Stimulated activated CD4-positive, alpha-beta T cell treated with anti-CD3 and anti-CD28 coated beads, Interleukin-12 subunit alpha, Interleukin-12 subunit beta, amount 100 ng/mL, for 4 hours (primary cell): ENCODE data around the gene CRACR2A.

Experiments
- DNase-seq: peaks from one replicate; pipeline ENCODE4 v3.0.0-alpha.2; 2020

CRACR2A gene

DNA sequence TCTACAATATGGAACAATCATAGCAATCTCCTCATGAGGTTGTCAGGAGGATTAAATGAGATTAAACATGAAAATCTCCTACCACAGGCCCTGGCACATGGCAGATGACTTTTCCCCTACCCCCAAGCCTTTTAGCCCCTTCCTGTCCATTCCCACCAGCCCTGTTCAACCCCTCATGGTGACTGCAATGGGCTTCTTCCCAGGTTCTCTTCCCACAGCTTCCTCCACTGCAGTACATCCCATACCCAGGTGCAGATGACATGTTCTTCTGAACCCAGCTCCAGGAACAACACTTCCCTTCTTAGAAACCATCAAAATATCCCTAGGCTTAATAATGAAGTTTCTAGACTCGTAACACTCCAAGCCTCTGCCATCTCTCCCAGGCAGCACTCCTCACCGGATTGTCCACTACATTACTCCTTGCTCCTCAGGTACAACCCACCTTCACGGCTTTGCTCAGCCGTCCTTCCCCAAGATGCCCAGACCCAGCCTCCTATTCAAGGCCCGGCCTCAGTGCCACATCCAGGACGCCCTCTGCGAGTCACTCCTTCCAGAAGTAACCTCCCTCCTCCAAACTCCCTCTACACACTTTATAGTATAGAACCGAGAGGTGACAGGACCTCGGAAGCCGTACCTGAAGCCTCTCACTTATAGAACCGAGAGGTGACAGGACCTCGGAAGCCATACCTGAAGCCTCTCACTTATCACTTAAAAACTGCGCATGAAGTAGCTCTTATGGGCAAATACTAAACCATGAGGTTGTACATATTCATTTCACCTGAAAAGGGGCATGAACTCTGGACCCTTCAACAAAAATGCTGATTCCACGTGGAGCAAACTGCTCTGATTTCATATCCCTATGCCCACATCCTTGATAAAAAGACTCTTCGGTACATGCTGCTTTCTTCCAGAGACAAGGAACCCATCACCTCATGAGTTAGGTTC lies 1.5 kb downstream of the CRACR2A start:
- DNase-seq = no peak

DNA sequence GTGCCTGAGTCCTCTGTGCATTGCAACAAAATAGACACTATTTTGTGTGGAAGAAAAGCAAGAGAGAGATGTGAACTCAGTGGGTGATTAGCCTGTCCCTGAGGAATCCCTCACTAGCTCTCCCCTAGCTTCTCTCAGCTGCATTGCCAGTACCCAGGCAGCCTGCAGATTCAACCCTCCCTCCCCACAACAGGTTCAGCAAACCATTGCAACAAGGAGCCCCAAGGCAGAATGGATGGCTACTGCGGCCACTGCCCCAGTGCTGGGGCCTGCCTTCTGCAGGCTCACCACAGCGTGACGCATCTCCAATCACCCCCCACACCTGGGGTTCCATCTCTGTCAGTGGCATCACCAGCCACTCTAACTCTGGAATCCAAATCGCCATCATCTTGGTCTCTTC lies 2.3 kb downstream of the CRACR2A start:
- no peak for DNase-seq

DNA sequence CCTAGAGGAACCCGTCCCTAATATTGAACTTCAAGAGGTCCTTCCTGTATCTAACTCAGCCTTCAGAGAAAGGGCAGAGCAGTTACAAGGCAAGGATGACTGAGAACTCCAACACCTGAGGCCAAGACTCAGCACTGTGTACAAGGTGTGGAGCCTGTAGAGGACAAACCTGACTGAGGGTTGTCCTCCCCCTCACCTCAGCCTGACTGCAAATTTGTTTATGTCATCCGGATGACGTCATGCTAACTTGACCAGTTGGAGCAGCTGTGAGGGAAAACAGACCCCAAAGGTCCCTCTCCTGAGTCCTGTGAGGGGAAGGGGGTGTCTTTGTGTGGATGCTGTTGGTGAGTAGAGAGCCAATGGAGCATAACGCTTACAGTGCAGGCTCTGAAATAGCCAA lies 4.3 kb downstream of the CRACR2A start:
- no peak for DNase-seq

DNA sequence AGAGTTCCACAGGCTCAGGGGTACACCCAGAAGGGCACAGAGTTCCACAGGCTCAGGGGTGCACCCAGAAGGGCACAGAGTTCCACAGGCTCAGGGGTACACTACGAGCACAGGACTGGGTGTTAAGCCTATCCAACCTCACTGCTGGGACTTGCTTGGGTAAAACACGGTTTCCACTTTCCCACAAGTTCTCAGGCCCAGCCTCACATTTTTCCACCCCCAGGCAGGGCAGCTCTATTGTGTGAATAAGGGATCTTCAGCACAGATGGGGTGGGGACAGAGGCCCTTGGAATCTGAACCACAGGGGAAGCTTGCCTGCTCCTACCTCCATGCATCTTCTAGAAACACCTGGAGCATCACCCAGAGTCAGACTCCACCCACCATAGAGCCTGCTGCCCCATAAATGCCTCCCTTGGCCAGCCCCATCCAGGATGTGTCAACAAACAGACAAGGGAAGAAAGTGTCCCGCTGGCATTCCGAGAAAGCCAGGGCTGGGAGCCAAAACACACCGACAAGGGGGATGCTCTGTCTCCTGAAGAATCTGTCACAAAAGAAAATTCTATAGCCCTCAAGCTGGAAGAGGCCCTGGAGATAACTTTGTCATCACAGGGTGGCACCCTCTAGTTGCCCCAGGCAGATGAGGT lies 4.8 kb downstream of the CRACR2A start:
- DNase-seq = no peak

DNA sequence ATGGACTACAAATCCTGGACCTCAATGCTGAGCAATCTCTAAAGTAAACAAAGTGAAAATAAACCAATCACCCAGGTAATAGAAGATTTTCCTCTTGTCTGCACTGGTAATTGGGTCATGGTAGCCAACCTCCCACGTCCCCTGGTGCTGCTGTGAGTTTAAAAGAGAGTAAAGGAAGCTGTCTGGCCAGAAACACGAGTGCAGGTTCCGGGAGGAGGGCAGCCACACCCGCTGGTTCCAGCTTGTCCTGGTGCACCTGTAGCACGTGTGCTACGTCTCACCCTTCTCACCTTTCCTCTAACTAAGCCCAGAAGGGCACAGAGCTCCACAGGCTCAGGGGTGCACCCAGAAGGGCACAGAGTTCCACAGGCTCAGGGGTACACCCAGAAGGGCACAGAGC lies 5.4 kb downstream of the CRACR2A start:
- DNase-seq = no peak

DNA sequence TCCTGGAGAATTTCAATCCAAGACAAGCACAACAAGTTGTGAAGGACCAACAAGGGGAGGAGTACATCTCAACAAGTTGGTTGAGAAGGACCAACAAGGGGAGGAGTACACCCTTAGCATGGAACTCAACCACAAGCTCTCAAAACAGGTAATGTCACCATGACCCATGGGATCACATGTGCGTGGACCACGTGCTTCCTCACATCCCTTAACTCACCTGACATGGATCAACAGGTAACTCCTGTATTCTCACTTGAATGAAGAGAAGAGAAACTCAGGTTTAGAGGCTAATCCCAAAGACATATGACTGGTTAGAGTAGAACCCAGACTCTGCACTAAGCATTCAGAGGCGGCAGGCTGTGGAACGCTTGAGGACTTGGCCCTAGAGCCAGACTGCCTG lies 6.2 kb downstream of the CRACR2A start:
- no peak for DNase-seq

DNA sequence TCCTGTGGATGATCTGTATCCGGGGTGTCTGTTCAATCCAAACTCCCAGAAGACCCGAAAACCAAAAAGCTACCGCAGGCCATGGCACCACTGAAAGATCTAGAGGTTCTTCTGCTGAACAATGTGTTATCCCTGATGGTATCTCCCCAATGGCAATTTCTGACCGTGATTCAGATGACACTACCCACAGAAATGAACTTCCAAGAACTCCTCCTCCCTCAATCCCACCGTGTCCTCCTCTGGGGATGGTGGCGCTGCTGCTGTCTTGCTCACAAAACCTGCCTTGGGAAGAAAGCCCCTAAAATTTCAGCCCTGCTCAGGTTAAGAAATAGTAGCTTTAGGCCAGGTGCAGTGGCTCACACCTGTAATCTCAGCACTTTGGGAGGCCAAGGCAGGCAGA lies 7.8 kb downstream of the CRACR2A start:
- no peak for DNase-seq

DNA sequence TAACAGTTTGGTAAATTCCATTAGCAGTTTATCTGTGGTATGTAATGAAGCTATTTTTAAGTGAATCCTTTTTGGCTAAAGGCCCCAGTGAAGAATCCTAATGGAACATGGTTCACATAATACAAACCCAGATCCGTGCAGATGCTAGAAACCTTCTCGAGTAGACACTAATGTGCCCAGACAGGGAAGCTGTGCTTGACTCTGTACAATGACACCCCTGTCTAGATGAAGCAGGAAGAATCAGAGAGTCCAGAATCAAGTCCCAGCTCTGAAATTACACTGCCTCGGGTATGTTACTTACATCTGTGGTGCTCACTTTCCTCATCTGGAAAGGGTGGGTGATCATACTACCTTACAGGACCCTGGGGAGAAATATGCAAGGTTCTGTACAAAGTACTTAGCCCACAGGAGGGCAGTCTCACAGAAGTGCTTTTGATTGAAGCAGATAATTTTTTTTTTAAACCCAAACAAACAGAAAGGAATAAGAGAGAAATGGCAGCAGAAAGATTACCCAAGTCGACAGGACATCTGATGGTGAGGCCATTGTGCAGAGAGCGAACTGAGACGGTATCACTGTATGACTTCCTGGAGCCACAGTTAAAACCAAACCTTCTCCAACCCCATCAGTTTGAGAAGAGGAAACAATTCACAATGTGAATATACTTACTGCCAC lies 8.5 kb downstream of the CRACR2A start:
- DNase-seq = no peak

DNA sequence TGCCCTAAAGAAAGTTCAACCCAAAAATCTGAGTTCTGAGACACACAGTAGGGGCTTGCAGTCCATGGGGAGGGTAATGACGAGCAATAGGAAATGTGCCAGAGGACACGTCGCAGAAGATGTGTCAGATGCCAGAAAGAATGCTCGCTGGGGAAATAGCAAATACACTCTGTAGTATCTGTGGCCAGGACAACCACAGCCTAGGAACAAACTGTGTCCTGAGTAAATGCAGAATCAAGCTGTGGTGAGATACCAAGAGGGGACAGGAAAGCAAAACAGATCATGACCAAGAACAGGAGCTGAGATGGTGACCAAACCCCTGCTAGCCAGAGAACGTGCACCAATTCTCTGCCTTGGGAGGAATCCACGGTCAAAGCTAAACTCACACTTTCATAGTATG lies 9.1 kb downstream of the CRACR2A start:
- no peak for DNase-seq

DNA sequence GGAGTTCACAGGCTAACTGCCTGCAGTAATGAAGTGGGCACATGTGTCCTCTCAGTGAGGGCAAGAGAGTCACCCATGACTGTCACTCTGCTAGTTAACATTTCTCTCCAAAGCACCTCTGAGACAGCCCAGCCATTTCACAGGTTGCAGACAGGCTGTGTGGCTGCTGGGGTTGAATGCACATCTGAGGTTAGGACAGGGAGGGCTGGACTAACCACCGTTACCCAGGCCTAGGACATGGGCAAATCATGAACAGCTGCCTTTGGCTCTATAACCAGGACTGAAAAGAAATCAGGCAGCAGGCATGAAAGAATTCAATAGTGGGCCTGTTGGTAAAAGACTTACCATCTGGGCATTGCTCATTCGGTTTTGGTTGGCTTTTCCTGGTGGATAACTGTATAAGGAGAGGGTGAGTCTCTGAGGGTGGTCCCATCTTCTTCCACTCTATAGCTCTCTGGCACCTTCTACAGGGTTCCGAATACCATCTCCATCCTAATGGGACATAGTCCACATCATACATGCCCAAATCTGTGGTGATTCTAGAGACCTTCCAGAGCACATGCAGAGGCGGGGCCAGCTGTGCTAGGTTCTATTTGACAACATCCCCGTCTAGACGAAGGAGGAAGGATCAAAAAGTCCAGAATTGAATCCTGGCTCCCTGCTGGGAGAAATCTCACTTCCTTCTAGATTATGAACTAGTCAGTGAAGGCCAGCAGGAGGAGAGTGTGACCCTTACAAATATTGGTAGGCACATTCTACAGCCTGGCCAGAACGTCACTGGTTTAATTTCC lies 10.8 kb downstream of the CRACR2A start:
- no peak for DNase-seq

DNA sequence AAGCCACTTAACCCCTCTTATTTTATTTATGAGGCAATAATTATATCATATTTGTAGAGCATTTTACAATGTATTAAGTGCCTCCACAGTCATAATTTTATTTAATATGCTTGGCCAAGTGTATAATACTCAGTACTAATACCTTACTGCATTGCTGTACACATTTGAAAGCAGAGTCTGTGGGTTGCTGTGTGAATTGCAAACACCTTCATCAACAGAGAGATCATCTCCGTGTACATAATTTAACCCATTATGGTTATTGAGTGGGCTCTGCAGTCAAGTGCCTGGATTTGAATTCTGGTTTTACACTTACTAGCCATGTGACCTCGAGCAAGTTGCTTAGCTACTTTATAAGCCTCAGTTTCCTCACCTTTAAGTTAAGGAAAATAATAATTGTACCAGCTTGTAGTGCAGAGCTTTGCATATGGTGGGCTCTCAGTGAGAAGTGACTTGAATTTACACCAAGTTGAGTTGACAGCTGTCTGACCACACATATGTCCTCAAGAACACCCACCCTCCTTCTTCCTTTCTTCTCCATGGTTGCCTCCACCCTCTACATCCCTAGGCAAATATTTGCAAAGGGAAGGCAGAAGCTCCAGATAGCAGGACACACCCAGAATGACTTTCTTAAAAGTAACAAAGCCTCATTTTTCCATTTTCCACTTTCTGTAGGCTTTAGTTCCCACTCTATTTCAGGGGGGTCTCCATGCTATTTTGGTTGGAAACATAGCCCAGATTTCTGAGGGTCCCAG lies 12.3 kb downstream of the CRACR2A start:
- no peak for DNase-seq

DNA sequence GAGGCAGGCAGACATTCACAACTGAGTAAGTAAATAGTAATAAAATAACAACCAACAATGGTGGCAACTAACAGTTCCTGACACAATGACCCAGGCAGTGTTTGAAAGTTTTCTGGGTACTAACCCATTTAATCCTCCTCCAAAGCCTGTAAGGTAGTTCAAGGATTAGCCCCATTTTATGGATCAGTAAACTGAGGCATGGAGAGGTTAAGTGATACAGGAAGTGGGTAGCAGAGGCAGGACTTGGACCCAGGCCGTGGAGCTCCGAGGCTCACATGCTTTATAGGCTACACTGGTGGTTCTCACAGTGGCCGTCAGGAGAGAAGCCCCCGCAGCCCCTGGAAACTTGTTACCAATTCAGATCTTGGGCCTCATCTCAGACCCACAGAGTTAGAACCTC lies 17.5 kb downstream of the CRACR2A start:
- DNase-seq = no peak

DNA sequence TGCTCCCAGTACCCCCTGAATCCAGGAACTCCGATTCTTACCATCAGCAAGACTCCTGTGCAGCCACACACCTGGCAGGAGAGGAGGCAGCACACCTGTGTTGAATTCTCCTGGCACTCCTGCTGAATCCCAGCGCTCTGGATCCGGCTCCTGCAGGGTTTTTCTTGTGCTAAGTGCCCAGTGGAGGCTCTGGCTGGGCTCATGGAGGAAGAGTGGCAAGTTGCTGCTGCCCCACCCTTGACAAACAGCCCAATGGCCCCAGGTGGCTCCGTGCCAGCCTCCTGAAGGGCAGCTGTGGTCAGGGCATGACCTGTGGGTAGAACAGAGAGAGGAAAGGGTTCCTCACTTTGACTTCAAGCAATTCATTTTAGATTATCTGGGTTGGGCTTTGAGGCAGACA lies 20.0 kb downstream of the CRACR2A start:
- DNase-seq = no peak

DNA sequence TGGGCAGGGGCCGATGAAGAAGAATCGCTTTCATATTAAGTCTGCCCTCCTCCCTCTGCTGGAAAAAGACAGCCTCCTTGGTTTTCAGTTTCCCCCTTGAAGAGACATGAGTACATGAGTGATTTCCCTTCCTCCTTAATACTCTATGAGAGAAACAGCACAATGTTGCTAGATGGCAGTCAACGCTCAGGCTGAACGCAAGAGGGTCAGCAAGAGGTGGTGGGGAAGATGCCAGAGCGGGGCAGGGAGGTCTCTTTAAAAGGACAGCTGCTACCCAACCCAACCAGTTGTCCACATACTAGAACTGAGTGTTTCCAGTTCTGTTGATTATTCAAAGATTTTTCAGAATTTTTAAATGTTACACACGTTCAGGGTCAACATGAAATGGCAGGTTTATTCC lies 22.8 kb downstream of the CRACR2A start:
- no peak for DNase-seq

DNA sequence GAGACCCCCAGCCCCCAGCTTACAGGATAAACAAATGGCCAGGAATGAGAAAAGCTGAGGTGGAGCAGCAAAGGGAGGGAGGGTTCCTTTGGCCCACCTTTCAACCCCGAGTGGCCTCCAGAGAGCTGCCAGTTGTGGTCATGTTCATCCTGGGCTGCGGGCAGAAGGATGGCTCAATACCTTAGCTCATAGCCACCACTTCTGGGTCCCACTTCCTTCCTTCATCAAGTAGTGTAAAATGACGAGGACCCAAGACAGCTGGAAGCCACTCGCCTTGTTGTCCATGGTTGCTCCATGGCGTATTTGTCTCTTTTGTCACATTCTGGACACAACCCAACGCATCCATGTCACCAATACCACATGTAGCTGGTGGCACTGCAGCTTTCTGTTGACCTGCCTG lies 24.2 kb downstream of the CRACR2A start:
- no peak for DNase-seq

DNA sequence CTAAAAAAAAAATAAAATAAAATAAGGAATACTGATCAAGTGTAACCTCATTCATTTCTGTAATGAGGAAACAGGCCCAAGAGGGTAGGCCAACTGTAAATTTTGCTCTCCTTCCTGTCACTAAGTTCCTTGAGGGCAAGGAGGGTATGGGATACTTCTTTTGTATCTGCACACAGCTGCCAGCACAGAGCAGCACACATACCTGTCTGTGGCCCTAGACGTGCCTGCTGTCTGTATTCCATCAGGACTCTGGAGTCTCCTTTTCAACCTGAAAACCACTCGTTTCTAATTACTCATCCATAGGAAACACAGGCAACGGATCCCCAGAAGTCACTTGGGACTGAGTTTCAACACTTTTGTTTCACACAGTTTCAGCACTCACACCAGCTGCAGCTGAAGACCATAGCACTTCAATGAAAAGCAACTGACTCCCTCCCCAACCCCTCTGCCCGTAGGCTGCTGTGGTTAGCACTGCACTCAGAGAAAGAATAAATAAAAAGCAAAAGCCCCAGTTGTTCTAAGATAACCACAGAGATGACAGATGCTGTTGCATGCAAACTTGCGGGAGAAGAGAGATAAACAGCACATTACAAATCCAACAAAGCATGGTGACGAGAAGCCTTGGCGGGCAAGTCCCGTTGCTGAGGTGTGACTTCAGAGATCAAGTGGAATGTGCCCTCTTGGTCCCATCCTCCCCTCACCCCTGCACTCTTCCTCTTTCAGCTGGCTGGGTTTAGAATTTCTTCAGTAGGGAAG lies 24.9 kb downstream of the CRACR2A start:
- DNase-seq = no peak

DNA sequence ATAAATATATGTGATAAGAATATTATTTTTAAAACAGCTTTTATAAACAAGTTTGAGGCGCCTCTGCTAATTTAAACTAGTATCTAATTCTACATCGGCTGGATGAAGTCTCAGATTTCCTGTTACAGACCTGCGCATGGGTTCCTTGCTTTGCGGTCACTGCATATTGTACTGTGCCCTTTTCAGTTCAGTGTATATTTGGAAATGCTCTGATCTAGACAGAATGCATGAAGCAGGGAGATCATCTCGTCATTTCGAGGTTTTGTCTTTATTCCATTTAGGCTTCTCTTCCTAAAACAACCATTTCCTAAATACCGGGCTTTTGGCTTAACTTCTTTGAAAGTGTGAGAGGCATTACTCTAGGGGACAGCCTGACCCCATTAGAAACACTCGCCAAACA lies 25.6 kb downstream of the CRACR2A start:
- no peak for DNase-seq

DNA sequence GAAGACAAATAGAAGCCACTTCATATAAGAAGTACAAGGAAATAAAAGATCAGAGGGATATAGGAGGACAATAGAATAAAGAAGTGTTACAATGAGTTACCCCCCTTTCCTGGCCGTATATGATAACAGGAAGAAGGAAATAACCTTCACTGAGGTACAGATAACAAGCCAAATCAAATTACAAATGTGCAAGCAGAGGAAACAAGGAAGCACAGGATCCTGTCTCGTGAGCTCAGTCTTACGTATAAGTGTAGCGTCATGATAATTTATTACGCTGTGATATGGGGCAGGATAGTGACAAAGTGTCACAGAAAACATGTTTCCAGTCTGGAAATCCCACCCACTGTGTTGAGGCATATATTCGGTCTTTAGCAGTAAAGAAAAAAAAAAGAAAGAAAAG lies 26.5 kb downstream of the CRACR2A start:
- no peak for DNase-seq

DNA sequence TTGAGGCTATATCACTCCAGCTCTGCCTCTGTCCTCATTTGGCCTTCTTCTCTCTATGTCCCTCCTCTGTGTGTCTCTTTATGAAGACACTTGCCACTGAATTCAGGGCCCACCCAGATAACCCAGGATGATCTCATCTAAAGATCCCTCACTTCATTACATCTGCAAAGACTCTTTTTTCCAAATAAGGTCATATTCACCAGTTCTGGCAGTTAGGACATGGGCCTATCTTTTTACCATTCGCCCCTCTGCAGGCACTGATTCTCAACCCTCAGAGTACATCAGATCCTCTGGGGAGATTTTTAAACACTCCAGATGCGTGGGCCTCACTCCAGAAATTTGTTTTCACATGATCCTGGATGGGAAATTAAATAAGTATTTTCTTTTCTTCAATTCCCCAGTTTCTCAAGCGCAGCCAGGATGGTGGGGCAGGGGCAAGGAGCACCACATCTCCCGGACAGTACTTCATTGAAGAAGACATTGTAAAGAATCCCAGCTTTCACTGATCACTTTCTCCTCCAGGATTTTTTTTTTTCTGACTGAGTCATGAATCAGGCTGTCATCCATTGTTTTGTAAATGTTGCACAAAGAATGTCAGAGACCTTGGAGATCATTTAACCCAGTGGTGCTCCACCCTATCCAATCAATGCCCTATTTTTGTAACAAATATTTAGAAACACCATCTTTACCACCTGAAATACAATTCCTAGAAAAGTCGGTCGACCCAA lies 27.4 kb downstream of the CRACR2A start:
- DNase-seq = no peak

DNA sequence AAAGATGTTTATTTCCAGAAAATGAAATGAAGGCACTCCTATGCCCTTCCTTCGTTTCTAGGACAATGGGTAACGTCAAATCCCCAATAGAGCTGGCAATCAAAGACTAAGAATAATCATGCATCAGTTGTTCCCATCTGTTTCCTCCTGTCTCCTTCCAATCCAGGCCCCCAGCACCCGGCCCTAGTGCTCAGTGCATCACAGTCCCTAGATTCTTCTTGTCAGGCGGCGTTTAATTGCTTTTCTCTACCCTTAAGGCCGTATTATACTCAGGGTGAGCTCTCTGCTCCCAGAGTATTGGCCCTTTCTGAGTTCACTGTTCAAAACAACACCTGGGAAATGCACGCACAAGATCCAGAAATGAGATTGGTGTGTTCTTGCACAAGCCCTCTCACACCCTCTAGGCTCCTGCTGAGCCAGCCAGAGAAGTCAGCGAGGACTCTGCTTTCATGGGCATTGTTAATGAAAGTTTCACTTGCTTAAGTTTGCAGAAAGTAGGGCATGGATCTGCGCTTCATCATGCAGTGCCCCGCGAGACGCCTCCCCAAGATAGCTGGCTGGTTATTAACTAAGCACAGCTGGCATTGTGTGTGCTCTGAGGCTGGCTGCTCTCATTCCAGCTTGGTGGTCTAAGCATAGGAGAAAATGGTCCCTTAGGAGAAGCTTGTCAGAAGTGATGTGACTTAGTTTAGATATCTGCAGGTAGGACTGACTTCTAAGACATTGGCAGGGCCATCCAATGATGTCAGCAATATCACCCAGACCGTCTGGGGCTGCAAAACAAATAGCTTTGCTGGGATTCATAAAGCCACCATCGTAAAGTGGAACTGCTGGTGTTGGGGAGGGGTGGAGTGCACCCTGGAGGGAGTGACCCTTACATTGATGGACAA lies 28.7 kb downstream of the CRACR2A start:
- DNase-seq = no peak
